Nephron progenitor cell (in vitro differentiated cells): ENCODE results near the gene MBNL2.
A peak's percentile ranks its signal among the peaks of the same experiment; 100 is the strongest.

ENCODE experiments used
- DNase-seq: peaks from one replicate; pipeline ENCODE4 v3.0.0; 2021
- H3K27ac Mint-ChIP-seq: 2 replicates; pipeline ENCODE4 v1.8.0; 2021; ENCODE audit warnings: mild to moderate bottlenecking, moderate library complexity, mixed read lengths
- H3K27me3 Mint-ChIP-seq: 2 replicates; pipeline ENCODE4 v1.8.0; 2021; ENCODE audit warnings: mild to moderate bottlenecking, low read depth, mixed read lengths; ENCODE audit not compliant: poor library complexity
- H3K36me3 Mint-ChIP-seq: 2 replicates; pipeline ENCODE4 v1.8.0; 2021; ENCODE audit warnings: low read depth, mixed read lengths
- H3K4me1 Mint-ChIP-seq: 2 replicates; pipeline ENCODE4 v1.8.0; 2021; ENCODE audit warnings: mixed read lengths
- H3K4me3 Mint-ChIP-seq: 2 replicates; pipeline ENCODE4 v1.8.0; 2021; ENCODE audit warnings: mild to moderate bottlenecking, moderate library complexity, mixed read lengths
- H3K9me3 Mint-ChIP-seq: 2 replicates; pipeline ENCODE4 v1.8.0; 2021; ENCODE audit warnings: mild to moderate bottlenecking, moderate library complexity, mixed read lengths
- TF ChIP-seq, protein P1 (sequence below): fragments of 200-600 bp; sonication (generic); IDR thresholded peaks from 2 replicates; pipeline ENCODE4 v1.5.0; 2021; ENCODE audit warnings: antibody characterized with exemption

MBNL2 gene

DNA sequence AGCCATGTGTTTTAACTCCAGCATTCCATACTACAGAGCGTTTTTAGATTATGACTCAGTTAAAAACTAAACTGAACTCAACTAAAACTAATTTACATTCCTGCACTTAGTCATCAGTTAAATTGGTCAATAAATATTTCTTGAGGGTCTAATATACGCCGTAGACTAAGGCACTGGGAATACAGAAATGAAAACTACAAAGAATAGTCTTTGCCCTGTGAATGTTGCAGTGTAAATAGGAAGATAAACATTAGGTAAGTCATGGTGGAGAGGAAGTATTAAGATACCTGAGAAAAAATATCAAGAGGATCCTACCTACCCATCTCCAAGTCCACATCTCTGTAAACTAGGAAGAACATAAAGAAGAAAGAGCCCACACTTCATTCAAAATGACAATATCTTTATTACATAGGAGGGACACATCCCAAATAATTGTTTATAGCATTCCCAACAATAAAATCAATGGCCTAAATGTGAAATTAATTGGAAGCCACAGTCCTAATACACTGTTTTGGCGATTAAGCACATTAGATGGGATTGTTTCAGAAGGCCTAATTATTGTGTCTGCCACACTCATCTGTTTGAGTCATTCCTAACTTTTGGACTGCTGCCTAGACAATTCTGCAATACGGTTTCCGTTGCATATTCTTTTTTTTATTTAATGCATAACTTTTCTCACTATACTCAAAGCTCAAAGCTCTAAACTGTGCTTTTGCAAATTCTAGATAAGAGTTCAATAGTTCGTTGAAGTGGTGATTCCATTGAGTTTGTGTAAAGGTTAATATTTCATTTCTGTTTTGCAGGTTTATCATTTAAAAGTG is 52.9 kb downstream of the MBNL2 start:
- TF ChIP-seq, protein P1, sequence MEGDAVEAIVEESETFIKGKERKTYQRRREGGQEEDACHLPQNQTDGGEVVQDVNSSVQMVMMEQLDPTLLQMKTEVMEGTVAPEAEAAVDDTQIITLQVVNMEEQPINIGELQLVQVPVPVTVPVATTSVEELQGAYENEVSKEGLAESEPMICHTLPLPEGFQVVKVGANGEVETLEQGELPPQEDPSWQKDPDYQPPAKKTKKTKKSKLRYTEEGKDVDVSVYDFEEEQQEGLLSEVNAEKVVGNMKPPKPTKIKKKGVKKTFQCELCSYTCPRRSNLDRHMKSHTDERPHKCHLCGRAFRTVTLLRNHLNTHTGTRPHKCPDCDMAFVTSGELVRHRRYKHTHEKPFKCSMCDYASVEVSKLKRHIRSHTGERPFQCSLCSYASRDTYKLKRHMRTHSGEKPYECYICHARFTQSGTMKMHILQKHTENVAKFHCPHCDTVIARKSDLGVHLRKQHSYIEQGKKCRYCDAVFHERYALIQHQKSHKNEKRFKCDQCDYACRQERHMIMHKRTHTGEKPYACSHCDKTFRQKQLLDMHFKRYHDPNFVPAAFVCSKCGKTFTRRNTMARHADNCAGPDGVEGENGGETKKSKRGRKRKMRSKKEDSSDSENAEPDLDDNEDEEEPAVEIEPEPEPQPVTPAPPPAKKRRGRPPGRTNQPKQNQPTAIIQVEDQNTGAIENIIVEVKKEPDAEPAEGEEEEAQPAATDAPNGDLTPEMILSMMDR, result no peak
- peaks cover 17% of the 10 kb centered on the region for H3K4me1 Mint-ChIP-seq
- H3K36me3 Mint-ChIP-seq, result peaks cover 19% of the 10 kb centered on the region
- DNase-seq, result no peak
- no peaks in the 10 kb centered on the region for H3K27me3 Mint-ChIP-seq
- no peak overlapping the region for H3K4me3 Mint-ChIP-seq
- peak overlapping the region; percentile 4 for H3K27ac Mint-ChIP-seq
- no peaks in the 10 kb centered on the region for H3K9me3 Mint-ChIP-seq

DNA sequence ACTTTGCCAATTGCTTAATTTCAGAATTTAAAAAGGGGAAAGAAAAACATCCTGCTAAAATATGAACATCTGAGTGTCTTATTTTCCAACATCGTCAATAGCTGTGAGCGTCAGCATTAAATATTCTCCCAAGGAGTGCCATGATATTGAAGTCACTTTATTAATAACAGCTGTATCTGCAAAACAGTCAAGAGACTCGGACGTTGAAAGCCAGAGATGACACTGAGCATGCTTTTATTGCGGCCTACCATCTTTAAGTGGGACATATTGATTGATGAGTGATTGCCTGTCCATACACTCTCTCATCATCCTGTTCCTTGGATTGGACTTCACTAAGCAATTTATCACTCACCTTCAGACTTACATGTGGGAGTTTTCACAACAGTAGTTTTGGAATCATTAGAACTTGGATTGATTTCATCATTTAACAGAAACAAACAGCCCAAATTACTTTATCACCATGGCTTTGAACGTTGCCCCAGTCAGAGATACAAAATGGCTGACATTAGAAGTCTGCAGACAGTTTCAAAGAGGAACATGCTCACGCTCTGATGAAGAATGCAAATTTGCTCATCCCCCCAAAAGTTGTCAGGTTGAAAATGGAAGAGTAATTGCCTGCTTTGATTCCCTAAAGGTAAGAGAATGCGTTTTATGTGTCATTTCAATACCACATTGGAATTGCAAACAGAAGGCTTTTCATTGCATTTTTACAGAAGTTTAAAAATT is 53.8 kb downstream of the MBNL2 start:
- TF ChIP-seq, protein P1, result no peak
- H3K4me1 Mint-ChIP-seq, result peaks cover 26% of the 10 kb centered on the region
- no peaks in the 10 kb centered on the region for H3K27me3 Mint-ChIP-seq
- H3K4me3 Mint-ChIP-seq, result no peak overlapping the region
- no peaks in the 10 kb centered on the region for H3K9me3 Mint-ChIP-seq
- DNase-seq, result no peak
- peaks cover 19% of the 10 kb centered on the region for H3K36me3 Mint-ChIP-seq
- H3K27ac Mint-ChIP-seq, result no peak overlapping the region

DNA sequence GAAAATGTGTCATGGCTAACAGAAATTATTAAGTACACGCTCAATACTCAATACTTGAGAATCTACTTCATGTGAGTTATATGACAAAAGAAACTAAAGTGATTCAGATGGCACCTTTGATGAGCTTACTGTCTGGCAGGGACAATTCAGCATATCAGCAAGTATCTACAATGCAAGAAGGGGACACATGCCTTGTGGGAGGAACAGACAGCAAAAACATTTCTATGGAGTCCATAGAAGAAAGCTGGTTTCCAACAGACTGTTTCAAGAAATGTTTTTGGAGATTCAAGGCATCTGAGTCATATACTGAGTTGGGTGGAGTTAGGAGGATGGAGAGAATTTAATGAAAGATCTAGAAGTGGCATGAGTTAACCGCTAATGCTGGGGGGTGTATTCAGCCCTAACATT is 54.7 kb downstream of the MBNL2 start:
- peaks cover 28% of the 10 kb centered on the region for H3K4me1 Mint-ChIP-seq
- no peak overlapping the region for H3K27ac Mint-ChIP-seq
- no peak for DNase-seq
- peaks cover 19% of the 10 kb centered on the region for H3K36me3 Mint-ChIP-seq
- H3K9me3 Mint-ChIP-seq, result no peaks in the 10 kb centered on the region
- no peak overlapping the region for H3K4me3 Mint-ChIP-seq
- TF ChIP-seq, protein P1, result no peak
- H3K27me3 Mint-ChIP-seq, result peaks cover 3% of the 10 kb centered on the region

DNA sequence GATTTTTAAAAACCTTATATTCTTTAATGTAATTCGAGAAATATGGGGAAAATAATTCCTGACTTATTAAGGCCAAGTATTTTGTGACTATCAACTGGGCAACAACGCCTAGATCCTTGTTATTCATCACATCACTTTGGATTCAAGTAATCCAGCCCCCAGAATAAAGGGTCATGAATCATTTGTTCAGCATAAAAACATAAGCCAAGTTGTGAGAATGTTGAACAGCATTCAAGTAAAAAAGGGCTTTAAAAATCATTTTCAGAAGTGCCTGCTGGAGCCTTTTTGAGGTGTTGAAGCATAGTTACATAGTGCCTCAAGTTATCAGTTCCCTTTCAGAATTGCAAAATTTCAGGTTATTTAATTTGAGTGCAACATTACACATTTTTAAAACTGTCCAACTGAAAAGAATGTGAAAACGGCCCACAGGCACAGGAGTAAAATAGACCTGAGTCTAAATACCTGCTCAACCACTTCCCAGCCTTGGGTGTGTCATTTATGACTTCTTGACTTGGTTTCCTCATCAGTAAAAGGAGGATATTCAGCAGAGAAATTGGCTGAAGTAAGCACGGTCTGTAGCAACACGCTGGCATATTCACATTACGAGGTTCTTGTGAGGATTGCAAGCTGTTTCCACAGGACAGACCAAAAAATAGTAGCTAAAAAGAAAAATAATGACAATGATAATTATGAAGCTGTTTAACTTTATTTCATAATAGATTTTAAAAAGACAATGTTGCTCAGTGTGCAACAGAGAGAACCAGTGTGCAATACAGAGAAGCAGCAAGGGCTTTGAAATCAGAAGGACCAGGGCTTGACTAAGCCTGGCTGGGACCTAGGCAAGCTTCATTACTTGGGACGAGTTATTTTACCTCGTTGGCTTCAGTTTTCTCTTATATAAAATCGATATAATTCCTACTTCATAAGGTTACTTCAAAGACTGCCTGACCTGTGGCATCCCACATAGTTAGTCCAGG is 56.6 kb downstream of the MBNL2 start:
- no peaks in the 10 kb centered on the region for H3K9me3 Mint-ChIP-seq

DNA sequence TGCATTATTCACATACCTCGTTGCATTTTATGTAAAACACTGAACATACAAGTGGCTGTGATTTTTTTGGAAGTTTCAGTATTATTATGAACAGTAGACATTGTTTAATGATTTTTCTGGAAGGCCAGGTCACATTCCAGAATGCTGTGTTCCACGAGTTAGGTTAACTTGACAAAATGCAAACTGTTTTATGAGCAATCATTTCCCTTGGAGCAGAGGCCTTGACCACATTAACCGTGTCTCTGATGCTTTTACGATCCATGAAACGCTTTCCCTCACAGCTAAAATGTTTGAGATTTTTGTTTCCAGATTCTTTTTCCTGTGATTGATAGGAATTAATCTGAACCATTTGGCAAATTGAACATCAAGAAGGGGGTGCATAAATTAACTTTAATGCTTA is 57.8 kb downstream of the MBNL2 start:
- Mint-ChIP-seq H3K4me3 (no peak overlapping the region), H3K9me3 (no peaks in the 10 kb centered on the region), H3K4me1 (peaks cover 28% of the 10 kb centered on the region)

More for the DNA sequence above, 56.6 kb downstream of the MBNL2 start:
- H3K36me3 Mint-ChIP-seq, result peaks cover 27% of the 10 kb centered on the region
- H3K27me3 Mint-ChIP-seq, result peaks cover 3% of the 10 kb centered on the region
- H3K4me3 Mint-ChIP-seq, result no peak overlapping the region
- TF ChIP-seq, protein P1, result no peak
- H3K4me1 Mint-ChIP-seq, result peaks cover 28% of the 10 kb centered on the region
- H3K27ac Mint-ChIP-seq, result no peak overlapping the region
- no peak for DNase-seq

More for the DNA sequence above, 57.8 kb downstream of the MBNL2 start:
- H3K36me3 Mint-ChIP-seq, result peaks cover 27% of the 10 kb centered on the region
- peak overlapping the region; percentile 89 for H3K27ac Mint-ChIP-seq
- no peak for DNase-seq
- TF ChIP-seq, protein P1, result no peak
- peaks cover 3% of the 10 kb centered on the region for H3K27me3 Mint-ChIP-seq
